Measurements from ENCODE around the gene GNG5.
A peak's percentile ranks its signal among the peaks of the same experiment; 100 is the strongest.
"Not testable (repeated sequence)": the region's sequence is repeated elsewhere in the genome, so short reads cannot be mapped to it uniquely, and the experiment has no call there.

The GNG5 gene

GRCh38 chr1:84481317-84481716 lies 25.1 kb downstream of the GNG5 start:
- no peak for DNase-seq

DNA sequence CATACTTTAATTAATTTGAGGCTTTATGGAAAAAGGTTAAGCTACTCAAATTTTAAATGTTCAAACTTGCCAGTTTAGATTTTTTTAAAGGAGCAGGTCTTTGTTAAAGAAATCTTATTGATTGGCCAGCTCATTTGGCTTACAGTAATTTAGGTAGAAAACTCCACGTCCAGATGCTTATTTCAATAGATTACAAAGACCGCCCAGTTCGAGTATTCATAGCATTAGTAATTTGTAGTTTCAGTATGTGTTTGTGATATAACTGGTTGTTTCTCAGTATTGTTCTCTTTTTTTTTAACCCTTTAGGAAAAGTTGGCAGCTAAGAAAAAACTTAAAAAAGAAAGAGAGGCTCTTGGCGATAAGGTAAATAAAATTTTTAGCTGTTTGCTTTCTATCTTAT lies 25.7 kb downstream of the GNG5 start:
- no peak for DNase-seq

DNA sequence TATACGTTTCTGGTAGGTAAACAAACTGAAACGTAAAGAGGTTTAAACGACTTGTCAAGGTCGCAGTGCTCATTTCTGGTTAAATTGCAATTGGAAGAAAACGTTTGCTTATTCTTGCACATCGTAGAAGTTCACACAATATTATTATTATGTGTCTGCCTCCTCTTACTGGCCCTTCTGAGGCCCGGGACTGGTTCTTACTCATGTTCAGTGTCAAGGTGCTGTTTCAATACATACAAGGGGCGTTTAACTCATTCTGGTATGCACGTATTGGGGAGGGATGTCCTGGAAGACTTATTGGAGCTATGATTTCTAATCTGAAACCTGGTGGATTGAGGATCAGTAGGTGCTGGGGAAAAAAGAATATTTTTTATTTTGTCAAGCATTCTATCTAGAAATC lies 26.4 kb downstream of the GNG5 start:
- DNase-seq, result no peak

DNA sequence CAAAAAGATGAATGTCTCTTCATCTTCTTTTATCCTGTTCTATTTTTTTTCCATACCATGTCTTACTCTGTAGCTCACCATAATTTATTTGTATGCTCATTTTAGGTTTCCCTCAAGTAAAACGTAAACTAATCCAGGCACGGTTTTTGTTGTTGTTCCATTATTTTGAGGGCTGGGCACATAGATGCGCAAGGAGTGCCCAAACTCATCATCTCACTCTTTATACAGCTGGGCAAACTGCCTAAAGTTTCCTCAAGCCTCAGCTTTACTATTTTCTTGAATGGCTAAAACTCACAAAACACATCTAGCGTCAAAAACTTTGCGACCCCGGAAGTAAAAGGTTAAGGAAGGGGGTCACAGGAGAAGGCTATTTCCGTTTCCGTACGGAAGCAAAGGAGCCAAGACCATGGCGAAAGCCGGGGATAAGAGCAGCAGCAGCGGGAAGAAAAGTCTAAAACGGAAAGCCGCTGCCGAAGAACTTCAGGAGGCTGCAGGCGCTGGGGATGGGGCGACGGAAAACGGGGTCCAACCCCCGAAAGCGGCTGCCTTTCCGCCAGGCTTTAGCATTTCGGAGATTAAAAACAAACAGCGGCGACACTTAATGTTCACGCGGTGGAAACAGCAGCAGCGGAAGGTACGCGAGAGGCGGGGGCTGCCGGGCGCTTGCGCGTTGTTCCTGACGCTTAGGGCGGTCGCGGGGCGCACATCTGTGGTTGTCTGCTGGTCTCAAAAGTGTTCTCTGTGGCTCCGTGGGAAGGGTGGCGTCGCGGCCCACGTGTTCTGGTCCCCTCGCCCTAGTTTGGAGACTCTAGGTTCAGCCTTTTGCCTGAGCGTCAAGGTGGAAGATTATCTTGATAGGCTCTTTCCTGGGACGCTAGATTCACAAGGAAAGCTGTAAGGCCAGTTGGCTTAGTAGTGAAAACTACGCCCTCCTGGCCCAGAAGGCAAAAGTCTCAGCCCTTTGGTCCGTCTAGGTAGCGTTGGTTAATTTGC lies 27.2 kb downstream of the GNG5 start, which contains the start of gene RPF1:
Gene RPF1 (plus strand): TSS at position 391 of the 993 bp plus-strand sequence. CDS start 16 bp downstream, at position 407.
- peak; percentile 91 for DNase-seq

DNA sequence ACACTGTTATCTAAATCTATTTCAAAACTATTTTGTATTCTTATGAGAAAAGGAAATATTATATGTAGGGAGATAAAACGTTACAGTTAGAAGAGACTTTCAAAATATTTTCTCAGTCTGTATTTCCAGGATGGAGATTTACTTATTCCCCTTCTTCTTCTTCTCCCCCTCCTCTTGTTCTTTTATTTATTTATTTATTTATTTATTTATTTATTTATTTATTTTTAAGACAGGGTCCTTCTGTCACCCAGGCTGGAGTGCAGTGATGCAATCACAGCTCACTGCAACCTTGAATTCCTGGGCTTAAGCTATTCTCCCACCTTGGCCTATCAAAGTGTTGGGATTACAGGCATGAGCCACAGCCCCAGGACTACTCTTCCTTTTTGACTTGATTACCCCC lies 30.2 kb downstream of the GNG5 start:
- DNase-seq, result no peak

GRCh38 chr1:84467298-84467697 lies 39.1 kb downstream of the GNG5 start:
- no peak for DNase-seq

DNA sequence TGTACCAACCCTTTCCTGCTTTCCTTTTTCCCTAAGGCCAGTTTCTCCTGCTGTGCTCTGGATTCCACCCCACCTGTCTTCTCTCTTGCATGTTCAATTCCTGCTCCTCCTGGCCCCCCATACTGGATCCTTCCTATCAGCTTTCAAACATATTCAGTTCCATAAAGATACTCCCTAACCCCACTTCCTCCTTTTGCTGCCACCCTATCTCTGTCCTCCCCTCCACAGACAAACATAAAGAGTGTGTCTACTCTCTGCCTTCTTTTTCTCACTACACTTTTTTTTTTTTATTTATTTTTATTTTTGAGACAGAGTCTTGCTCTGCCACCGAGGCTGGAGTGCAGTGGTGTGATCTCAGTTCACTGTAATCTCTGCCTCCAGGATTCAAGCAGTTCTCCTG lies 44.3 kb downstream of the GNG5 start:
- no peak for DNase-seq

- DNase-seq, result no peak
Observed at GRCh38 chr1:84452436-84452835, 53.9 kb downstream of the GNG5 start.

- no peak for DNase-seq
Observed at GRCh38 chr1:84450910-84451309, 55.5 kb downstream of the GNG5 start.

GRCh38 chr1:84448704-84449103 lies 57.7 kb downstream of the GNG5 start:
- not testable (repeated sequence) for DNase-seq
